HepG2 (cell line): ENCODE data around the gene PRDX3. TPM values are rescaled to one million over a fixed set of nuclear protein-coding genes. Genes with fewer than 3 reads are reported as not detected.

ENCODE experiments used
- ATF7 ChIP-seq, 2 experiments: fragments of 450-650 bp in 1 of 2; sonication (generic) in 1 of 2; formaldehyde crosslinking in 1 of 2; IDR thresholded peaks; 2 replicates each; pipeline versions ENCODE4 v1.4.0 to v1.6.1; 2016 to 2020; ENCODE audit warnings: antibody characterized with exemption in 1 of 2, mild to moderate bottlenecking in 1 of 2, missing genetic modification reagents in 1 of 2
- CCAR2 ChIP-seq: fragments of 200-400 bp; formaldehyde crosslinking; optimal IDR thresholded peaks from 2 replicates; pipeline ENCODE3; 2018; ENCODE audit warnings: low read depth, mild to moderate bottlenecking, low read length, moderate library complexity
- CENPX ChIP-seq: sonication (generic); formaldehyde crosslinking; IDR thresholded peaks from 2 replicates; pipeline ENCODE4 v1.9.0; 2021; ENCODE audit warnings: mild to moderate bottlenecking, missing genetic modification reagents, moderate library complexity
- DMAP1 ChIP-seq: IDR thresholded peaks from 2 replicates; pipeline ENCODE4 v1.6.1; 2016
- EHMT2 ChIP-seq: fragments of 200-600 bp; sonication (generic); IDR thresholded peaks from 2 replicates; pipeline ENCODE4 v1.7.0; 2017; ENCODE audit warnings: antibody characterized with exemption, low read depth, low read length, borderline replicate concordance
- GMEB1 ChIP-seq: sonication (generic); formaldehyde crosslinking; IDR thresholded peaks from 2 replicates; pipeline ENCODE4 v1.5.1; 2020; ENCODE audit warnings: missing genetic modification reagents, mild to moderate bottlenecking, borderline replicate concordance
- HMG20A ChIP-seq: IDR thresholded peaks from 2 replicates; pipeline ENCODE4 v1.6.1; 2016; ENCODE audit warnings: borderline replicate concordance
- HOXA3 ChIP-seq: sonication (generic); formaldehyde crosslinking; IDR thresholded peaks from 2 replicates; pipeline ENCODE4 v1.5.0; 2020; ENCODE audit warnings: missing genetic modification reagents
- MAFK ChIP-seq, 2 experiments: IDR thresholded peaks in 1 of 2; conservative IDR thresholded peaks in 1 of 2; 2 replicates each; pipeline ENCODE4 v1.6.1; 2011; ENCODE audit warnings: improper control_type of control experiment in 2 of 2, low read length in 2 of 2
- NAIF1 ChIP-seq: sonication (generic); formaldehyde crosslinking; IDR thresholded peaks from 2 replicates; pipeline ENCODE4 v1.5.0; 2020; ENCODE audit warnings: mild to moderate bottlenecking, missing genetic modification reagents, borderline replicate concordance
- NFIB ChIP-seq: sonication (generic); formaldehyde crosslinking; IDR thresholded peaks from 2 replicates; pipeline ENCODE4 v1.9.0; 2021; ENCODE audit warnings: missing genetic modification reagents, mild to moderate bottlenecking, borderline replicate concordance
- NRL ChIP-seq: sonication (generic); formaldehyde crosslinking; IDR thresholded peaks from 2 replicates; pipeline ENCODE4 v1.5.0; 2020; ENCODE audit warnings: missing genetic modification reagents, mild to moderate bottlenecking, moderate library complexity, borderline replicate concordance
- PHF8 ChIP-seq: sonication (generic); formaldehyde crosslinking; IDR thresholded peaks from 2 replicates; pipeline ENCODE4 v1.5.0; 2020; ENCODE audit warnings: missing genetic modification reagents
- RFX1 ChIP-seq: fragments of 450-650 bp; IDR thresholded peaks from 2 replicates; pipeline ENCODE4 v1.6.1; 2017
- RXRB ChIP-seq: IDR thresholded peaks from 2 replicates; pipeline ENCODE4 v1.6.1; 2016; ENCODE audit warnings: borderline replicate concordance, missing genetic modification reagents, missing compliant biosample characterization
- SATB2 ChIP-seq: sonication (generic); formaldehyde crosslinking; IDR thresholded peaks from 2 replicates; pipeline ENCODE4 v1.5.0; 2020; ENCODE audit warnings: missing genetic modification reagents
- SMAD3 ChIP-seq: sonication (generic); formaldehyde crosslinking; IDR thresholded peaks from 2 replicates; pipeline ENCODE4 v1.4.0; 2020; ENCODE audit warnings: missing genetic modification reagents
- SOX13 ChIP-seq, 3 experiments: fragments of 450-650 bp in 1 of 3; sonication (generic) in 1 of 3; formaldehyde crosslinking in 1 of 3; IDR thresholded peaks in 2 of 3; conservative IDR thresholded peaks in 1 of 3; 2 replicates each; pipeline versions ENCODE4 v1.5.0 to v1.6.1; 2016 to 2020; ENCODE audit warnings: antibody characterized with exemption in 1 of 3, mild to moderate bottlenecking in 1 of 3, missing compliant biosample characterization in 1 of 3, missing genetic modification reagents in 1 of 3, moderate library complexity in 1 of 3
- TOPORS ChIP-seq: sonication (generic); formaldehyde crosslinking; IDR thresholded peaks from 2 replicates; pipeline ENCODE4 v1.8.0; 2023; ENCODE audit warnings: mild to moderate bottlenecking, missing genetic modification reagents
- ZBTB1 ChIP-seq: sonication (generic); formaldehyde crosslinking; IDR thresholded peaks from 2 replicates; pipeline ENCODE4 v1.4.0; 2020; ENCODE audit warnings: missing genetic modification reagents, borderline replicate concordance
- ZBTB20 ChIP-seq: sonication (generic); formaldehyde crosslinking; IDR thresholded peaks from 2 replicates; pipeline ENCODE4 v1.8.1; 2023; ENCODE audit warnings: missing genetic modification reagents, low read depth, mild to moderate bottlenecking, borderline replicate concordance
- ZBTB7B ChIP-seq: sonication (generic); formaldehyde crosslinking; IDR thresholded peaks from 2 replicates; pipeline ENCODE4 v1.4.0; 2020; ENCODE audit warnings: missing genetic modification reagents
- ZC3H4 ChIP-seq: sonication (generic); formaldehyde crosslinking; IDR thresholded peaks from 2 replicates; pipeline ENCODE4 v1.4.0; 2020; ENCODE audit warnings: missing genetic modification reagents, borderline replicate concordance
- ZNF589 ChIP-seq: sonication (generic); formaldehyde crosslinking; conservative IDR thresholded peaks from 2 replicates; pipeline ENCODE4 v1.8.0; 2022; ENCODE audit warnings: mild to moderate bottlenecking, moderate library complexity, missing genetic modification reagents
- ZNF788 ChIP-seq: sonication (generic); formaldehyde crosslinking; IDR thresholded peaks from 2 replicates; pipeline ENCODE4 v1.5.0; 2020; ENCODE audit warnings: mild to moderate bottlenecking, missing genetic modification reagents, borderline replicate concordance
- ZNF878 ChIP-seq: sonication (generic); formaldehyde crosslinking; IDR thresholded peaks from 2 replicates; pipeline ENCODE4 v1.8.1; 2023; ENCODE audit warnings: mild to moderate bottlenecking, missing genetic modification reagents, moderate library complexity
- polyA plus RNA-seq, 8 experiments: library from polyadenylated mRNA; depleted of rRNA in 3 of 8; stranded (reverse) in 7 of 8; unstranded in 1 of 8; fragments of >200 nt; fragmentation: Illumina TruSeq in 4 of 8; extraction: Trizol in 4 of 8; gene quantifications; 2 replicates each; pipeline versions ENCODE4 v1.2.1 to v1.2.3, GENCODE V29; 2011 to 2016; ENCODE audit warnings: low read depth in 4 of 8, missing spikeins in 1 of 8, mixed read lengths in 1 of 8; ENCODE audit not compliant: insufficient read depth in 1 of 8
- total RNA-seq, 5 experiments: library from RNA; depleted of rRNA; stranded (reverse); fragments of >200 nt; fragmentation: Illumina TruSeq; extraction: Trizol; gene quantifications; 2 replicates each; pipeline ENCODE4 v1.2.3, GENCODE V29; 2016; ENCODE audit warnings: low read depth in 1 of 5

The PRDX3 gene
- total and polyA plus RNA-seq, 2 of the 13 experiments (the other 11 are each of a cell fraction or from before 2014, with no cell fraction given), result 407 to 565 TPM

DNA sequence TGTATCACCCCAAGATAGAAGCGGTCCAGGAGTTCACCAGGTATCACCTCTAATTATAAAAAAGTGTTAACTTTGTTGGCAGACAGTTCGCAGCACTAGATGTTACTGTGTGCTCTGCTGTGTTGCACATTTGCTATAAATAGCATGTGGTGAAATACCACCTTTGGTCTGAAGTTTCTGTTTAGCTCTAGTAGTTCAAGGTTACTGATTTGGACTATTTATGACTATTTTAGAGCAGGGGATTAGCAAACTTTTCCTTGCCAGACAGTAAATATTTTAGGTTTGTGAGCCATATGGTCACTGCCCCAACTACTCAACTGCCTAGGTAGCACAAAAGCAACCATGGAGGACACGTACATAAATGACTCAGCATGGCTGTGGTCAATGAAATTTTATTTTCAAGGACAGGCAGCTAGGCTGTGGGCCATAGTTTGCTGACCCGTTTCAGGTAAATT, 58.2 kb downstream of the PRDX3 start (continued):
- TF ChIP-seq GMEB1 (CRISPR knock-in tag) (peak; percentile 54; the same call in 1 of the 2 replicates), MAFK (conservative IDR thresholded peaks at IDR 0.05 in 1 of 2, IDR thresholded peaks at IDR 0.05 in 1 of 2; ENCODE audit: low read length in 2 of 2) (peak; percentile 81 to 94), ZNF589 (no peak), SATB2 (CRISPR knock-in tag) (0 out of 2 replicates have a peak, but pooled peaks have one; percentile 26), SMAD3 (CRISPR knock-in tag) (peak; percentile 92), ZNF878 (CRISPR knock-in tag) (peak; percentile 91), HOXA3 (CRISPR knock-in tag) (peak; percentile 83; the same call in 1 of the 2 replicates), ATF7 (IDR thresholded peaks at IDR 0.05) (peak; percentile 7; the same call in 1 of the 2 replicates), ATF7 (CRISPR knock-in tag; IDR thresholded peaks at IDR 0.05) (no peak; the same call in 1 of the 2 replicates), RFX1 (no peak), CCAR2 (no peak), NAIF1 (CRISPR knock-in tag) (peak; percentile 71; the same call in 1 of the 2 replicates), HMG20A (CRISPR knock-in tag) (peak; percentile 93), NRL (CRISPR knock-in tag) (no peak), ZBTB20 (peak; percentile 77; the same call in 1 of the 2 replicates), ZC3H4 (CRISPR knock-in tag) (no peak), PHF8 (CRISPR knock-in tag) (peak; percentile 32; the same call in 1 of the 2 replicates), ZNF788 (peak; percentile 54; the same call in 1 of the 2 replicates), ZBTB7B (no peak; the same call in 1 of the 2 replicates), EHMT2 (peak; percentile 37; the same call in 1 of the 2 replicates), DMAP1 (CRISPR knock-in tag) (peak; percentile 83), TOPORS (CRISPR knock-in tag) (no peak), CENPX (no peak), NFIB (CRISPR knock-in tag) (no peak), SOX13 (IDR thresholded peaks at IDR 0.05) (peak; percentile 31; the same call in 1 of the 2 replicates), SOX13 (CRISPR knock-in tag; conservative IDR thresholded peaks at IDR 0.05 in 1 of 2, IDR thresholded peaks at IDR 0.05 in 1 of 2) (peak in 1 of 2 experiments; percentile 89; a peak in 2 of 4 replicates), RXRB (CRISPR knock-in tag) (peak; percentile 97), ZBTB1 (no peak)
